Keratinocyte (primary cell): Measurements from ENCODE around the gene SYT11. TPM values are rescaled to one million over a fixed set of nuclear protein-coding genes. Genes with fewer than 3 reads are reported as not detected.

Experiments
- DNase-seq: peaks from one replicate; pipeline ENCODE4 v3.0.0-alpha.2; 2011; ENCODE audit warnings: low read depth, missing footprints, low spot score
- FAIRE-seq: peaks from 2 replicates; lab custom pipeline; 2011; peaks lifted over from hg19 to GRCh38; lab: Jason Lieb, UNC
- H2AFZ ChIP-seq: 2 replicates; pipeline ENCODE4 v1.6.0; 2012; ENCODE audit warnings: low read length, control low read depth, inconsistent platforms; ENCODE audit not compliant: control insufficient read depth
- H3K27ac ChIP-seq: 2 replicates; pipeline ENCODE4 v1.5.1; 2011; ENCODE audit warnings: low read length; ENCODE audit not compliant: control insufficient read depth, insufficient read depth
- H3K27me3 ChIP-seq: 3 replicates; pipeline ENCODE4 v1.6.0; 2011; ENCODE audit warnings: low read length; ENCODE audit not compliant: control insufficient read depth, insufficient read depth; ENCODE audit errors: extremely low read depth
- H3K36me3 ChIP-seq, 2 experiments: 2 replicates in 1 of 2; 3 replicates in 1 of 2; pipeline ENCODE4 v1.5.1; 2011; ENCODE audit warnings: low read length in 2 of 2, mild to moderate bottlenecking in 1 of 2; ENCODE audit not compliant: control insufficient read depth in 2 of 2, insufficient read depth in 2 of 2; ENCODE audit errors: extremely low read depth in 1 of 2
- H3K4me1 ChIP-seq: 3 replicates; pipeline ENCODE4 v1.5.1; 2011; ENCODE audit warnings: low read length; ENCODE audit not compliant: control insufficient read depth, insufficient read depth; ENCODE audit errors: extremely low read depth
- H3K4me2 ChIP-seq: 3 replicates; pipeline ENCODE4 v1.6.0; 2011; ENCODE audit warnings: low read depth, low read length; ENCODE audit not compliant: control insufficient read depth, insufficient read depth; ENCODE audit errors: extremely low read depth
- H3K4me3 ChIP-seq, 3 experiments: fragments of 200-600 bp in 1 of 3; sonication (generic) in 1 of 3; 2 replicates in 2 of 3; 3 replicates in 1 of 3; pipeline ENCODE4 v1.5.1; 2011 to 2016; ENCODE audit warnings: low read length in 3 of 3, mild to moderate bottlenecking in 3 of 3, control low read depth in 2 of 3, inconsistent platforms in 1 of 3, low read depth in 1 of 3, mixed read lengths in 1 of 3, mixed run types in 1 of 3, moderate library complexity in 1 of 3; ENCODE audit not compliant: control insufficient read depth in 2 of 3, insufficient read depth in 2 of 3; ENCODE audit errors: extremely low read depth in 1 of 3
- H3K79me2 ChIP-seq: 2 replicates; pipeline ENCODE4 v1.6.0; 2012; ENCODE audit warnings: low read length; ENCODE audit not compliant: control insufficient read depth, insufficient read depth
- H3K9ac ChIP-seq: 3 replicates; pipeline ENCODE4 v1.6.0; 2011; ENCODE audit warnings: low read length; ENCODE audit not compliant: control insufficient read depth, insufficient read depth; ENCODE audit errors: extremely low read depth
- H3K9me1 ChIP-seq: 3 replicates; pipeline ENCODE4 v1.6.0; 2011; ENCODE audit warnings: low read length; ENCODE audit not compliant: control insufficient read depth, insufficient read depth; ENCODE audit errors: extremely low read depth
- H3K9me3 ChIP-seq: 2 replicates; pipeline ENCODE4 v1.5.1; 2012; ENCODE audit warnings: low read depth, low read length; ENCODE audit not compliant: control insufficient read depth
- H4K20me1 ChIP-seq: 3 replicates; pipeline ENCODE4 v1.6.0; 2011; ENCODE audit warnings: low read length; ENCODE audit not compliant: control insufficient read depth, insufficient read depth; ENCODE audit errors: extremely low read depth
- CTCF ChIP-seq, 3 experiments: IDR thresholded peaks in 1 of 3; conservative IDR thresholded peaks in 1 of 3; optimal IDR thresholded peaks in 1 of 3; 2 replicates in 2 of 3; 3 replicates in 1 of 3; pipeline versions ENCODE3 to v1.5.1; 2011; ENCODE audit warnings: low read length in 3 of 3, mild to moderate bottlenecking in 3 of 3, moderate library complexity in 2 of 3, control low read depth in 1 of 3, inconsistent platforms in 1 of 3; ENCODE audit not compliant: insufficient read depth in 2 of 3; ENCODE audit errors: extremely low read depth in 1 of 3
- EZH2 ChIP-seq: IDR thresholded peaks from one replicate; pipeline ENCODE4 v1.6.1; 2012; ENCODE audit warnings: inconsistent platforms, mild to moderate bottlenecking, low read length, moderate library complexity
- dilution Hi-C: fragments of 300-500 bp; cut with MboI; formaldehyde crosslinking; loops from one replicate; pipeline ENCODE4 v1.7.0; 2020; ENCODE audit warnings: low sequenced_read_pairs; ENCODE audit not compliant: extremely low pct_ligation_motif_present
- polyA plus RNA-seq, 5 experiments: library from polyadenylated mRNA; depleted of rRNA in 3 of 5; stranded (reverse) in 3 of 5; stranded (forward) in 1 of 5; unstranded in 1 of 5; fragments of >200 nt; gene quantifications; 1 replicate in 1 of 5; 2 replicates in 3 of 5; 3 replicates in 1 of 5; pipeline versions ENCODE4 v1.2.1 to v1.2.3, GENCODE V29; 2011 to 2012; ENCODE audit warnings: missing spikeins in 2 of 5, low read depth in 1 of 5, low replicate concordance in 1 of 5

SYT11 gene
- polyA plus RNA-seq, 1 donor (not counting 4 experiments of a cell fraction or from before 2014, with no cell fraction given), result 0.08 TPM

GRCh38 chr1:155813672-155814071 lies 45.7 kb upstream of the SYT11 start:
- H3K4me2 ChIP-seq, result no peak overlapping the region
- no peaks in the 10 kb centered on the region for H3K79me2 ChIP-seq
- DNase-seq (no peak), FAIRE-seq (no peak)
- dilution Hi-C loops, result no loop called here
- no peaks in the 10 kb centered on the region for H3K27me3 ChIP-seq
- no peaks in the 10 kb centered on the region for H3K9me3 ChIP-seq
- H3K27ac ChIP-seq, result no peak overlapping the region
- no peaks in the 10 kb centered on the region for H3K4me1 ChIP-seq
- H3K9ac ChIP-seq, result no peak overlapping the region
- TF ChIP-seq EZH2 (no peak), CTCF (optimal IDR thresholded peaks at IDR 0.05 in 1 of 3, IDR thresholded peaks at IDR 0.05 in 1 of 3, conservative IDR thresholded peaks at IDR 0.05 in 1 of 3; ENCODE audit: extremely low read depth in 1 of 3, insufficient read depth in 2 of 3, low read length in 3 of 3) (no peak)
- H4K20me1 ChIP-seq, result no peaks in the 10 kb centered on the region
- no peaks in the 10 kb centered on the region for H3K9me1 ChIP-seq
- no peak overlapping the region for H3K4me3 ChIP-seq
- peaks cover 6 to 16% of the 10 kb centered on the region in 2 experiments for H3K36me3 ChIP-seq
- H2AFZ ChIP-seq, result no peak overlapping the region

- Histone ChIP-seq H3K4me1 (no peaks in the 10 kb centered on the region), H3K36me3 (peaks cover 10 to 26% of the 10 kb centered on the region in 2 experiments), H3K4me2 (no peak overlapping the region), H2AFZ (no peak overlapping the region), H3K27me3 (no peaks in the 10 kb centered on the region), H3K4me3 (no peak overlapping the region), H3K9me1 (no peaks in the 10 kb centered on the region), H3K27ac (no peak overlapping the region), H3K9me3 (no peaks in the 10 kb centered on the region), H4K20me1 (no peaks in the 10 kb centered on the region), H3K9ac (no peak overlapping the region), H3K79me2 (no peaks in the 10 kb centered on the region)
- TF ChIP-seq EZH2 (no peak), CTCF (optimal IDR thresholded peaks at IDR 0.05 in 1 of 3, IDR thresholded peaks at IDR 0.05 in 1 of 3, conservative IDR thresholded peaks at IDR 0.05 in 1 of 3; ENCODE audit: extremely low read depth in 1 of 3, insufficient read depth in 2 of 3, low read length in 3 of 3) (no peak)
- DNase-seq (no peak), FAIRE-seq (no peak)
- dilution Hi-C loops, result no loop called here
Observed at GRCh38 chr1:155816351-155816750, 43.0 kb upstream of the SYT11 start.
